ACC112 (cell line): ENCODE results near the gene GNAO1.
"Not testable (repeated sequence)": the region's sequence is repeated elsewhere in the genome, so short reads cannot be mapped to it uniquely, and the experiment has no call there.

Experiments used
- H2AFZ ChIP-seq: fragments of 200-600 bp; sonication (generic); one replicate; pipeline ENCODE4 v1.6.0; 2017; ENCODE audit warnings: antibody characterized with exemption, low read length; ENCODE audit not compliant: unreplicated experiment
- H3K27ac ChIP-seq: fragments of 200-600 bp; sonication (generic); 2 replicates; pipeline ENCODE4 v1.5.1; 2014; ENCODE audit warnings: low read depth, mild to moderate bottlenecking, antibody characterized with exemption, low read length, moderate library complexity
- H3K27me3 ChIP-seq: fragments of 200-600 bp; sonication (generic); 2 replicates; pipeline ENCODE4 v1.6.1; 2014; ENCODE audit warnings: mild to moderate bottlenecking, antibody characterized with exemption, low read length, moderate library complexity, mixed read lengths; ENCODE audit not compliant: insufficient read depth
- H3K36me3 ChIP-seq: fragments of 200-600 bp; sonication (generic); 2 replicates; pipeline ENCODE4 v1.6.1; 2016; ENCODE audit warnings: mild to moderate bottlenecking, antibody characterized with exemption, low read length, moderate library complexity, mixed read lengths; ENCODE audit not compliant: insufficient read depth
- H3K4me1 ChIP-seq: fragments of 200-600 bp; sonication (generic); one replicate; pipeline ENCODE4 v1.6.1; 2016; ENCODE audit warnings: low read length, mixed read lengths; ENCODE audit not compliant: insufficient read depth, unreplicated experiment, control insufficient read depth
- H3K4me3 ChIP-seq: fragments of 200-600 bp; sonication (generic); 2 replicates; pipeline ENCODE4 v1.5.1; 2014; ENCODE audit warnings: mild to moderate bottlenecking, low read depth, low read length
- H3K79me2 ChIP-seq: fragments of 200-600 bp; sonication (generic); one replicate; pipeline ENCODE4 v1.6.0; 2016; ENCODE audit warnings: low read length; ENCODE audit not compliant: control insufficient read depth, unreplicated experiment, insufficient read depth

GNAO1 gene

DNA sequence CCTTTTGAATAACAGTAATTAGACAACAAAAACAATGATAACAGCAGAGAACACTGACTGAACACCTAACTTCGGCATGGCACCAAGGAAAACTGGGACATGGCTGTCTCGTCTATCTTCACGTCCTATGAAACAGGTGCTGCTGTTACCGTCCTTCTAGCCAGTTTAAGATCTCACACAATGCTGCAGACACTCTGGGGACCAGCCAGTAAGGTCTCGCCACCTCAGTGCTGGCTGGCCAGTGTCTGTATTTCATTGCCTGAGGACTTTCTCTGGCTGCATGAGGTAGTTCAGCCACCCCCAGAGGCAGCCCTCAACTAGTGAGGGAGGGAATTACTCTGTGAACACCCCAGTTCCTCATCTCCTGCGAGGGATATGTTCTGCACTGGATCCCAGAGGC lies 176.5 kb downstream of the GNAO1 start:
- Histone ChIP-seq H3K4me1 (peaks cover 12% of the 10 kb centered on the region), H3K79me2 (peaks cover 2% of the 10 kb centered on the region), H2AFZ (no peak overlapping the region), H3K36me3 (peaks cover 17% of the 10 kb centered on the region), H3K27ac (no peak overlapping the region), H3K27me3 (no peaks in the 10 kb centered on the region), H3K4me3 (no peak overlapping the region)

DNA sequence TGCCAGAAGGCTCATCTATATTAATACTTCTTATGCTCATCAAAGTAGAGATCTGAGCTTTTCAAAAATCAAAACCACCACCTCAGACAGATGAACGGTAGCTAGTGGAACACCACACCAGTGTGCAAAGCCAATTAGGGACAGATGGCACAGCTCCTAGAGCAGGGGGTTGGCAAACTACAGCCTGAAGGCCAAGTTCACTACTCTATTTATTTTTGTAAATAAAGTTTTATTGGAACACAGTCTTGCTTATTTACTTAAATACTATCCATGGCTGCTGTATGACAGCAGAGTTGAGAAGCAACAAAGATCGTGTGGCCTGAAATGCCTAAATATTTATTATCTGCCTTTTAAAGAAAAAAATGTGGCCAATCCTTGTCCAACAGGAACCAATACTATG lies 177.3 kb downstream of the GNAO1 start:
- no peak overlapping the region for H3K4me3 ChIP-seq
- H3K27ac ChIP-seq = no peak overlapping the region
- H3K4me1 ChIP-seq = peaks cover 12% of the 10 kb centered on the region
- H3K27me3 ChIP-seq = no peaks in the 10 kb centered on the region
- no peak overlapping the region for H2AFZ ChIP-seq
- H3K79me2 ChIP-seq = peaks cover 2% of the 10 kb centered on the region
- H3K36me3 ChIP-seq = peaks cover 17% of the 10 kb centered on the region

DNA sequence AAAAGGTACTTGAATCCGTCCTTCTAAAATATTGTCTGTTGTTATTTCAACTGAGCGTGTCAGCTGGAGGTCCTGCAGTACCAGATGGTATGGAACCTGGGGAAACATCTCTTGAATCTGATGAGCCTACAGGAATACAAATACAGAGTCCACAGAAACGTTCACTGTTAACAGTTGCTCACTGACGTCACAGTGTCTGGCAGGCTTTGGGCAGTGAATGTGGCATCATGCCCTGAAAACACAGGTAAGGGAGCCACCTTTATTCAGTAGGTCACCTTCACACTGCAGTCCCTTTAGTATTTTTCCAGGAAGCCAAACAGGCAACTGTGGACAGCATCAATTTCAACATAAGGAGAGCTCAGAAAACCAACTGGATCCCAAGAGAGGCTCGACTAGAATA lies 177.9 kb downstream of the GNAO1 start:
- H3K4me1 ChIP-seq = peaks cover 12% of the 10 kb centered on the region
- H2AFZ ChIP-seq = no peak overlapping the region
- H3K79me2 ChIP-seq = peaks cover 2% of the 10 kb centered on the region
- H3K4me3 ChIP-seq = no peak overlapping the region
- no peaks in the 10 kb centered on the region for H3K27me3 ChIP-seq
- no peak overlapping the region for H3K27ac ChIP-seq
- H3K36me3 ChIP-seq = peaks cover 17% of the 10 kb centered on the region

DNA sequence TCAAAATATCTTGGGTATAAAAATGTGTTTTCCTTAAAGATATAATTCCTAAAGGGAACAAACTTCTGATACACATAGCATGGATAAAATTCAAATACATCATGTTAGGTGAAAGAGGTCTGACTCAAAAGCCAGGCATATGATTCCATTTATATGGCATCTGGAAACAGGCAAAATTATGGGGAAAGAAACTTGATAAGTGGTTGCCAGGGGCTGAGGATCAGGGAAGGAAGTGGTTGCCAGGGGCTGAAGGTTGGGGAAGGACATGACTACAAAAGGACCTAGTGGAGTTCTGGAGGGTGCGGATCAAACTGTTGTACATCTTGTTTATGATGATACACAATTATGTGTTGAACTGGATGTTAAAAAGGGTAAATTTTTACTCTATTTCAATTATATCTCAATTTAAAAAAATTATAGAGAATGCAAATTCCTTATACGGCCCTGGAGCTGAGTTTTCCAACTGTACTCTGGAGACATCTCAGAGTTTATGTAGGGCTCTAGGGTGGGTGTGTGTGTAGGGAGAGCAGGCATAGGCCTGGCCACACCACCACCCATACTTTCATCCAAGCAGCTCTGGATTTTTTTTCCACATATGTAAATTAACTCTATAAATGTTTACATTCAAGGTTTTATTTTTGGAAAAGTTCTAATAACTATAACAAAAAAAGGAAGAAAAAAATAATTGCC lies 179.0 kb downstream of the GNAO1 start:
- peaks cover 17% of the 10 kb centered on the region for H3K36me3 ChIP-seq
- H3K27ac ChIP-seq = no peak overlapping the region
- H3K79me2 ChIP-seq = peaks cover 6% of the 10 kb centered on the region
- no peak overlapping the region for H2AFZ ChIP-seq
- no peak overlapping the region for H3K4me3 ChIP-seq
- no peaks in the 10 kb centered on the region for H3K27me3 ChIP-seq
- peaks cover 12% of the 10 kb centered on the region for H3K4me1 ChIP-seq

DNA sequence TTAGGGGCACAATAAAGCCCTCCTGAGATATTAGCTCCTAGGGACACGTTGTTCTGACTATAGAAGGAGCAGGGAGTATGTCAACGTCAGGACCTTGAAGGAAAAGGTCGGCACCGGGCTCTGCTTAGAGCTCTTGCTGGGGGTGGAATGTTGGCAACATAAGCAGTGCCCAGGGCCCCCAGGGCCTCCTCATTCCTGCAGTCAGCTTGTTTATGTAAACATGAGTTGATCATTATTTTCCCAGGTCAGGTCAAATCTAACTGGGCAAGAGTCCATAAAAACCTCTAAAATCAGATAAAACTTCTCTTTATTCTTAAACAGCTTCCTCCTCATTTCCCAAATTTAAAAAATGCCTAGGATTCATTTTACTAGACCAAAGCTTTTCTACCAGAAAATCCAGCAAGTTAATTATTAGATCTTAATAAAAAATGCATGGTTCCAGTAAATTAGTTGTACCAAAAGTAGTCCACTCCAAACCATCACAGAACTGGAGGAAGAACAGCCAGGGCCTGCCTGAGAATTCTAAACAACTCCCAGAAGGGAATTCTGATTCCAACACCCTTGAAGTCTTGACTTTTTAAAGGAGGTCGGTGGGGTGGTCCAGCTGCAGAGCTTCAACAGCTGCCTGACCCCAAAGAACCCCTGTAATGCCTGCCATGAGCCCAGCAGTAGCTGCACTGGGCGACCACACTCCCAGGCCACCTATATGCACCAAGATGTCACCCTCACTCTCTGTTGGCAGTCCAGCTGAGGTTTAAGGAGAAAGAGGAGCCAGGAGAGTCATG lies 179.8 kb downstream of the GNAO1 start:
- Histone ChIP-seq H3K4me3 (no peak overlapping the region), H2AFZ (no peak overlapping the region)

DNA sequence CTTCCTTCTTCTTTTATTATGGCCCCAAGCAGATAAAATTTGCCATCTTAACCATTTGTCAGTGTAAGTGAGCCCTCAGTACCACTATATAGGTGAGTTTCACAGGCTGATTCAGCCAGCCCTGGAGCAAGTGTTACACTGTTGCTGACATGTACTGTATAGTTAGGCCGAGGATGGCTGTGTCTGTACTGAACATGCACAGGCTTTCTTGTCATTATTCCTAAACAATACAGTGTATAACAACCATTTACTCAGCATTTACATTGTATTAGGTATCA lies 180.3 kb downstream of the GNAO1 start:
- Histone ChIP-seq H3K4me1 (peaks cover 12% of the 10 kb centered on the region), H3K79me2 (peaks cover 6% of the 10 kb centered on the region), H3K27me3 (no peaks in the 10 kb centered on the region), H3K36me3 (peaks cover 17% of the 10 kb centered on the region), H3K27ac (no peak overlapping the region), H2AFZ (no peak overlapping the region), H3K4me3 (no peak overlapping the region)

More for the DNA sequence above, 179.8 kb downstream of the GNAO1 start:
- Histone ChIP-seq H3K4me1 (peaks cover 12% of the 10 kb centered on the region), H3K79me2 (peaks cover 6% of the 10 kb centered on the region), H3K27me3 (no peaks in the 10 kb centered on the region), H3K27ac (no peak overlapping the region), H3K36me3 (peaks cover 17% of the 10 kb centered on the region)

DNA sequence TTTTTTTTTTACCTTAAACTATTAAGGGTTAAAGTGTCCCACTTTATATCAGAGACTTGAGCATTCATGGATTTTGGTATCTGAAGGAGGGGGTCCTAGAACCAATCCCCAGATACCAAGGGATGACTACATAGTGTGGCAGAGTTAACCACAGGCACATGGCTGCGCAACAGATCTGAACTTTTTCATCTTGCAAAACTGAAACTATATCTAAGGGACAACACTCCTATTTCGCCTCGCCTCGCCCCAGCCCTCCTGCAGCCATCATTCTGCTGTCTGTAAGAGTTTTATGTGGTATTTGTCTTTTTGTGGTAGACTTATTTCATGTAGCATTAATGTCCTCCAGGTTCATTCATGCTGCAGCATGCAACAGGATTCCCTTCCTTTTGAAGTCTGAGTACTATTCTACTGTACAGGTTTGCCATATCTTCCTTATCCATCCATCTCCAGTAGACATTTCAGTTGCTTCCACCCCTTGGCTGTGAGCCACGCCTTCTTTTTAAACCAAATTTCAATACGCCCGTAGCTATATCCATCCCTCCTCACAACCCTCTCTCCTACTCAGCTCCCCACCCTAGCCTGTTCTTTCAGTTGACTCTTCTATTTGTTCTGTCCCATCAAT lies 180.8 kb downstream of the GNAO1 start:
- peaks cover 7% of the 10 kb centered on the region for H3K79me2 ChIP-seq
- H3K27me3 ChIP-seq = no peaks in the 10 kb centered on the region
- peaks cover 12% of the 10 kb centered on the region for H3K4me1 ChIP-seq
- no peak overlapping the region for H3K4me3 ChIP-seq
- no peak overlapping the region for H2AFZ ChIP-seq
- no peak overlapping the region for H3K27ac ChIP-seq
- H3K36me3 ChIP-seq = peaks cover 17% of the 10 kb centered on the region

DNA sequence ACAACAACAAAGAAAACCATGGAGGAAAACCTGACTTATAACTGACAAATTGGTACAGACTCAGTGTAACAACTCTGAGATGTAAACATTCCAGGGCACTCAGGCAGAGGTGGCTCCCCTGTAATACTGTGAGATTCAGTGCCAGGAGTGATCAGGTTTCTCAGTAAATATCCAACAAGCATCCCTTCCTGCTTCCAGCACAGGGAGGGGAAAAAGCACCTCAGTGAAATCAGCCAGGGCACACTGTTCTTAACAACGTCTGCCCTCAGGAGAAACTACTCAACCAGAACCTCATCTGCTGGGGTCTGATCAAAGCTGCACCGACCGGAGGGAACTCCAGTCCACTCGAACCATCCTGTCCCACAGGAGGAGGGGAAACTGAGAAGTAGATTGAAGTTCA lies 181.7 kb downstream of the GNAO1 start:
- H3K27me3 ChIP-seq = no peaks in the 10 kb centered on the region
- peaks cover 7% of the 10 kb centered on the region for H3K79me2 ChIP-seq
- H3K36me3 ChIP-seq = peaks cover 19% of the 10 kb centered on the region

DNA sequence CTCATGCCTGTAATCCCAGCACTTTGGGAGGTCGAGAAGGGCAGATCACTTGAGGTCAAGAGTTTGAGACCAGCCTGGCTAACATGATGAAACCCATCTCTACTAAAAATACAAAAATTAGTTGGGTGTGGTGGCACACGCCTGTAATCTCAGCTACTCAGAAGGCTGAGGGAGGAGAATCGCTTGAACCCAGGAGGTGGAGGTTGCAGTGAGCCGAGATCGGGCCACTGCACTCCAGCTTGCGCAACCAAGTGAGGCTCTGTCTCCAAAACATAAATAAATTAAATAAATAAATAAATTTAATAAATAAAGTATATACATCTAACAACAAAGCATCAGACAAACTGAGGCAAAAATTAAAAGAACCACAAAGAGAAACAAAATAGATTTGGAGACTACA lies 184.5 kb downstream of the GNAO1 start:
- not testable (repeated sequence) for H3K79me2 ChIP-seq, H2AFZ ChIP-seq, H3K27ac ChIP-seq, H3K27me3 ChIP-seq, H3K4me1 ChIP-seq, H3K4me3 ChIP-seq
- H3K36me3 ChIP-seq = peaks cover 35% of the 10 kb centered on the region

More for the DNA sequence above, 181.7 kb downstream of the GNAO1 start:
- no peak overlapping the region for H2AFZ ChIP-seq
- H3K27ac ChIP-seq = no peak overlapping the region
- peaks cover 12% of the 10 kb centered on the region for H3K4me1 ChIP-seq
- no peak overlapping the region for H3K4me3 ChIP-seq

DNA sequence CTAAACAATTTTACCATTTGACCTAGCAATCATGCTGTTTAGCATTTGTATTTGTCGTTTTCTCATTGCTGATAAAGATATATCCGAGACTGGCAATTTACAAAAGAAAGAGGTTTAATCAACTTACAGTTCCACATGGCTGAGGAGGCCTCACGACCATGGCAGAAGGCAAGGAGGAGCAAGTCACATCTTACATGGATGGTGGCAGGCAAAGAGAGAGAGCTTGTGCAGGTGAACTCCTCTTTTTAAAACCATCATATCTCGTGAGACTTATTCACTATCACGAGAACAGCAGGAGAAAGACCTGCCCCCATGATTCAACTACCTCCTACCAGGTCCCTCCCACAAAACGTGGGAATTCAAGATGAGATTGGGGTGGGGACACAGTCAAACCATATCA lies 187.8 kb downstream of the GNAO1 start:
- not testable (repeated sequence) for H3K4me3 ChIP-seq
- peaks cover 64% of the 10 kb centered on the region for H3K36me3 ChIP-seq

More for the DNA sequence above, 187.8 kb downstream of the GNAO1 start:
- not testable (repeated sequence) for H2AFZ ChIP-seq, H3K27ac ChIP-seq, H3K4me1 ChIP-seq, H3K27me3 ChIP-seq, H3K79me2 ChIP-seq
